NCI-H2081 treated with DMSO at 0.1 percent for 48 hours (cell line): ENCODE data around the gene WNT4.

Experiments used
- DNase-seq: peaks from one replicate; lab custom pipeline; 2025; lab: John Stamatoyannopoulos, UW

The WNT4 gene

GRCh38 chr1:22129501-22130117, 13.3 kb downstream of the WNT4 start:
- DNase-seq, result no peak

GRCh38 chr1:22128392-22128791, 14.5 kb downstream of the WNT4 start:
- DNase-seq, result no peak

GRCh38 chr1:22127731-22128130, 15.2 kb downstream of the WNT4 start:
- no peak for DNase-seq

- no peak for DNase-seq
These were observed 15.6 kb downstream of the WNT4 start for GRCh38 chr1:22127248-22127647.

GRCh38 chr1:22126531-22126930, 16.4 kb downstream of the WNT4 start:
- DNase-seq, result no peak

GRCh38 chr1:22124592-22125229, 18.2 kb downstream of the WNT4 start:
- no peak for DNase-seq

- DNase-seq, result no peak
These were observed 18.9 kb downstream of the WNT4 start for GRCh38 chr1:22123901-22124404.

- DNase-seq, result no peak
These were observed 19.9 kb downstream of the WNT4 start for GRCh38 chr1:22123071-22123390.

GRCh38 chr1:22122273-22123070, 20.4 kb downstream of the WNT4 start:
- DNase-seq, result no peak

GRCh38 chr1:22121421-22121911, 21.4 kb downstream of the WNT4 start:
- no peak for DNase-seq

GRCh38 chr1:22120469-22120790, 22.5 kb downstream of the WNT4 start:
- no peak for DNase-seq

- no peak for DNase-seq
These were observed 23.1 kb downstream of the WNT4 start for GRCh38 chr1:22119626-22120468.

GRCh38 chr1:22118291-22118992, 24.5 kb downstream of the WNT4 start:
- no peak for DNase-seq

GRCh38 chr1:22117851-22118250, 25.0 kb downstream of the WNT4 start:
- no peak for DNase-seq

- DNase-seq, result no peak
These were observed 25.7 kb downstream of the WNT4 start for GRCh38 chr1:22117238-22117637.

GRCh38 chr1:22115286-22115685, 27.6 kb downstream of the WNT4 start:
- DNase-seq, result no peak

GRCh38 chr1:22114083-22115012, 28.5 kb downstream of the WNT4 start:
- DNase-seq, result no peak

- DNase-seq, result no peak
These were observed 30.3 kb downstream of the WNT4 start for GRCh38 chr1:22112554-22112953.

GRCh38 chr1:22111620-22112019, 31.3 kb downstream of the WNT4 start:
- DNase-seq, result no peak

- DNase-seq, result no peak
These were observed 31.8 kb downstream of the WNT4 start for GRCh38 chr1:22111115-22111514.
